T1000 (cell line): ENCODE data around the gene NDUFB7.

ENCODE experiments used
- DNase-seq: peaks from one replicate; lab custom pipeline; 2025; ENCODE audit warnings: mixed read lengths; lab: John Stamatoyannopoulos, UW

Gene NDUFB7

DNA sequence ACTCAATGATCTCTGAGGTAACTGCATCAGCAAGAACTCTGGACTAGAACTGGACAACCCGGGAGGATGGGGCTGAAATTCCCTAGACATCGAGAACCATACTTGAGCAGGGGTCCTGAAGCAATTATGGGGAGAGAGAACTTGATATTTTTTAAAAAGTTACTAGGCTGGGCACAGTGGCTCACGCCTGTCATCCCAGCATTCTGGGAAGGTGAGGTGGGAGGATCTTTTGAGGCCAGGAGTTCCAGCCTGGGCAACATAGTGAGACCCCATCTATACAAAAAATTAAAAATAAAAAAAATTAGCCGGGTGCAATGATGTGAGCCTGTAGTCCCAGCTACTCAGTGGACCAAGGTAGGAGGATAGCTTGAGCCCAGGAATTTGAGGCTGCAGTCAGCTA is 51.3 kb downstream of the NDUFB7 start:
- DNase-seq: no peak

DNA sequence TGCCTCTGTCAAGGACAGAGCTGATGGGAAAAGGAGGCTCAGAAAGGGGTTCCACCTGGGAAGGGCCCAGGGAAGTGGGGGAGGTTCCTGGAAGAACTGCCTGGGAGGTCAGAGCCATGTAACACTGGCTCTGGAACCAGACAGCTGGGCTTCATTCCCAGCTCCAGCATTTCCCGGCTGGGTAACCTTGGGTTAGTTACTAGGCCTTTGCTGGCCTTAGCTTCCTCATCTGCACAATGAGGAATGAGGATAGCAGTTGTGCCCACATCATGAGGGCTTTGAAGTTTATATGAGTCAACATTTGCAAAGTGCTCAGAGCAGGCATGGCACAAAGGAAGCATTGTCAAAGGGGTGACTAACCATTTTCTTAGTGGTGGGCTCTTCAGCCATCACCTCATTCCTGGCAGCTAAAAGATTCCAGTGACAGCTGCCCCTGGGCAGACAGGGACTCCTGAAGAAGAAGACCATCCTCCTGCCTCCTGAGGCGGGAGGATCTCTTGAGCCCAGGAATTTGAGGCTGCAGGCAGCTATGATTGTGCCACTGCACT is 51.9 kb downstream of the NDUFB7 start:
- DNase-seq: peak; percentile 42

DNA sequence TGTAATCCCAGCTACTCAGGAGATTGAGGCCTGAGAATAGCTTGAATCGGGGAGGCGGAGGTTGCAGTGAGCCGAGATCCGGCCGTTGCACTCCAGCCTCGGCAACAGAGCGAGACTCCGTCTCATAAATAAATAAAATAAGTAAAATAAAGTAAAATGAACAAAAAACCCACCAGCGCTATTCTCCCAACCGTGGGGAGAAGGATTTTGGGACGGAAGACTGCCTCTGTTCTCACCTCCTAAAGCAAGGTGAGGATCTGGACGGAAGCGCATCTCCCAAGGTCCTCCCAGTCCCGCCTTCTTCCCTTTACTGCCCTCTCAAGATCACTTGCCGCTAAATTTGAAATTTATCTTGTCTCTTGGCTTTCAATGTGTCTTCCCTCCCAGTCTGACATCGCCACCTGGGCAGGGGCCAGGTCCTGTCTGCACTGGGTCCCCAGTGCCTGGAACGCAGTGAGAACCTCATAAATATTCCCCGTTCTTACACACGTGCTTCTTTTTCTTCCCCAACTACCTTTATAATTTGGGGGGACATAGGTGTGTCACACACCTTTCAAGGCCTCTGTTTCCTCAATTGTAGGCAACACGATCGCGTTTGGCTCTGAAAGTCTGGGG is 52.5 kb downstream of the NDUFB7 start:
- DNase-seq: no peak

DNA sequence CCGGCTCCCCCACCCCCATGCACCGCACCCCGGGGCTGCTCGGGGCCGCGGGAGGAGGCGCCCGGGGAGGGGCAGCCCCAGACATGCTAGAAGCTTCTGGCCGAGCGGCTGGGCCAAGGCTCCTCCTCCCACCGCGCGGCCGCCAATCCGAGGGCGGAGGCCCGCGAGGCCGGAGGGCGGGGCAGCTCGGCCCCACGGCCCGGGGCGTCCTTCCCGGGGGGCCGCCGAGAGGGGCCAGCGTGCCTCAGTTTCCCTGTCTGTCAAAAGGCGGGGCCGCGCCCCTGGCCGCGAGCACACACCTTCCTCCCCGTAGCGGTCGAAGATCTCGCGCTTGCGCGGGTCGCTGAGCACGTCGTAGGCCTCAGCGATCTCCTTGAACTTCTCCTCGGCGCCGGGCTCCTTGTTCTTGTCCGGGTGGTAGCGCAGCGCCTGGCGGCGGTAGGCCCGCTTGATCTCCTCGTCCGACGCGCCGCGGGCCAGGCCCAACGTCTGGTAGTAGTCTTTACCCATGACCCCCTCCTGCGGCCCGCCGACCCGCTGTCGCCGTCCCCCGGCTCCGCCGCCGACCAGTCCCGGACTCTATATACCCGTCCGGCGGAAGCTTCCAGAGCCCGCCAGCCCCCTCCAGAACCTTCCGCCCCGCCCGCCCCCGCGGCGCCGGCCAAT is 53.9 kb downstream of the NDUFB7 start, which contains the start of gene DNAJB1:
Gene DNAJB1 (minus strand): TSS at position 558 of the 666 bp plus-strand sequence. CDS start 48 bp downstream, at position 510.
- peak; percentile 84 for DNase-seq

DNA sequence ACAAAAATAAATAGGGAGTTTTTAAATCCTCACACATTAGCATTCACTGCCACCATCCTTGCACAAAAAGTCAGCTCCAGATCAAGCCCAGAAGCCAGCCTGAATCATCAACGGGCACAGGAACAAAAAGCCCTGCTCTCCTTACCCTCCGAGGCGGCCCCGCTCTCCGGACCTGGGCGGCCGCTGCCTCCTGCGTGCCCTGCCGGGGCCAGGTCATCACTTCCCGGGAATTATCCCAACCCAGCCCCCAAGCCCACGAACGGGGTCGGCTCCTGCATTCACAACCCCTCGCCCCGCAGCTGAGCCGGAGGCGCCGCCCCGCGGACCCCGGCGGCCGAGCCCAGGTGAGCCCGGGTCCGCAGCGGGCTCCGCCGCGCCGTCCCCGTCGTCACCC is 54.4 kb downstream of the NDUFB7 start:
- no peak for DNase-seq

DNA sequence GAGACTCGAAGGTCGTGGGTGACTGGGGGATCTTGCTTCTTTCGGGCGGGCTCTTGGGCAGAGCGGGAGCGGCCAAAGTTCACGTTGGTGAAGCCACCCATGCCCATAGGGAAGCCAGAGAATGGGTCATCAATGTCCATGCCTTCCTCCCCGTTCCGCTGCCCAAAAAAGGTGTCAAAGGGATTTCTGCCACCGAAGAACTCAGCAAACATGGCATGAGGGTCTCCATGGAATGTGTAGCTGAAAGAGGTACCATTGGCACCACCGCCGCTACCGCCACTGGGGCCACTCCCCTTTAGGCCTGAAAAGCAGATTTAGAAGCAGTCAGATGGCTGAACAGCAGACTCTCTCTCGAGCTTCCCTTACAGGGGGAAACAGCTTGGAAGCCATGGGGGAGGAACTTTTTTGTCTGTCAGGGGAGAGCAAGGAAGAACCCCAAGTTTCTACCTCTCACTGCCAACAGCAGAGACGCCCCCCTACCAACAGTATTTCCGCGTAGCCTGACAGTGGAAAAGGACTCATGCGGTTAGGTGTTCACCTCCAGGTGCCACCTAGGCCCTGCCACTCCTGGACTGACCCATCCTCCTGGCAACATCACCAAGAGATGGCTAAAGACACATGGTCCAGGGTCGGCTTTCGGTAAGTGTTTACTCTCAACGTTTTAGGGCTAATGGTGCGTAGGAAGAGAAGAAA is 55.0 kb downstream of the NDUFB7 start:
- DNase-seq: no peak
